ENCODE measurements around the gene EFHC2.

DNA sequence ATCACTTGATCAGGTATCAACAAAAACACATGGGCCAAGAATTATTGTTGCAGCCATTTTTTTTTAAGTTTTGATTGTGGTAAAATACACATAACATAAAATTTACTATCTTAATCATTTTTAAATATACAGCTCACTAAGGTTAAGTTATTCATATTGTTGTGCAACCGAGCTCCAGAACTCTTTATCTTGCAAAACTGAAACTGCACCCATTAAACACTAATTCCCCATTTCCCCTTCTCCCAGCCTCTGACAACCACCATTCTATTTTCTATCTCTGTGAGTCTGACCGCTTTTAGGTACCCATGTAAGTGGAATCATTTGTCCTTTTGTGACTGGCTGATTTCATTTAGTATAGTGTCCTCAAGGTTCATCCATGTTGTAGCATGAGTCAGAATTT lies 244.1 kb downstream of the EFHC2 start:
- no peak for TF ChIP-seq POLR2A (IDR thresholded peaks at IDR 0.05)
- TF ChIP-seq, protein P1, sequence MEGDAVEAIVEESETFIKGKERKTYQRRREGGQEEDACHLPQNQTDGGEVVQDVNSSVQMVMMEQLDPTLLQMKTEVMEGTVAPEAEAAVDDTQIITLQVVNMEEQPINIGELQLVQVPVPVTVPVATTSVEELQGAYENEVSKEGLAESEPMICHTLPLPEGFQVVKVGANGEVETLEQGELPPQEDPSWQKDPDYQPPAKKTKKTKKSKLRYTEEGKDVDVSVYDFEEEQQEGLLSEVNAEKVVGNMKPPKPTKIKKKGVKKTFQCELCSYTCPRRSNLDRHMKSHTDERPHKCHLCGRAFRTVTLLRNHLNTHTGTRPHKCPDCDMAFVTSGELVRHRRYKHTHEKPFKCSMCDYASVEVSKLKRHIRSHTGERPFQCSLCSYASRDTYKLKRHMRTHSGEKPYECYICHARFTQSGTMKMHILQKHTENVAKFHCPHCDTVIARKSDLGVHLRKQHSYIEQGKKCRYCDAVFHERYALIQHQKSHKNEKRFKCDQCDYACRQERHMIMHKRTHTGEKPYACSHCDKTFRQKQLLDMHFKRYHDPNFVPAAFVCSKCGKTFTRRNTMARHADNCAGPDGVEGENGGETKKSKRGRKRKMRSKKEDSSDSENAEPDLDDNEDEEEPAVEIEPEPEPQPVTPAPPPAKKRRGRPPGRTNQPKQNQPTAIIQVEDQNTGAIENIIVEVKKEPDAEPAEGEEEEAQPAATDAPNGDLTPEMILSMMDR (IDR thresholded peaks at IDR 0.05): no peak
- TF ChIP-seq POLR2AphosphoS5 (IDR thresholded peaks at IDR 0.05): no peak
- TF ChIP-seq EP300 (IDR thresholded peaks at IDR 0.05): no peak

Measured in suprapubic skin (tissue), 4 donors.